K562 (cell line): ENCODE measurements around the gene CEP68. TPM values are rescaled to one million over a fixed set of nuclear protein-coding genes. Genes with fewer than 3 reads are reported as not detected.
A peak's percentile ranks its signal among the peaks of the same experiment; 100 is the strongest.

Experiments used
- ATAC-seq: fragments of 200-7000 bp; cut with Tn5 transposase; 3 replicates; pipeline ENCODE4 v1.9.1; 2020; ENCODE audit warnings: moderate library complexity
- BruUV-seq: library from RNA; stranded (reverse); fragments of 400-500 nt; replicated peaks from 2 replicates; lab custom pipeline; 2021; lab: Mats Ljungman, UMichigan
- CTCF ChIA-PET: fragments of 300-600 bp; formaldehyde crosslinking; extraction: SDS; loops from one replicate; lab custom pipeline; 2021; ENCODE audit warnings: low intra/inter-chr PET ratio; lab: Yijun Ruan, JAX
- POLR2A ChIA-PET: fragments of 300-600, 350-650 bp; sonication (Branson Sonifier 250); formaldehyde crosslinking; extraction: SDS; loops from one replicate; lab custom pipeline; 2021; ENCODE audit warnings: antibody characterized with exemption, inconsistent platforms; lab: Yijun Ruan, JAX
- DNase-seq, 4 experiments: peaks; one replicate each; pipeline versions ENCODE4 v3.0.0 to v3.0.0-alpha.2; 2011 to 2018; ENCODE audit warnings: low spot score in 3 of 4, mixed read lengths in 3 of 4; ENCODE audit errors: extremely low read depth in 1 of 4
- FAIRE-seq: peaks from 2 replicates; lab custom pipeline; 2011; peaks lifted over from hg19 to GRCh38; lab: Jason Lieb, UNC
- H2AFZ ChIP-seq: 2 replicates; pipeline ENCODE4 v1.6.0; 2011; ENCODE audit warnings: low read depth, low read length, control low read depth, inconsistent platforms
- H3K27ac ChIP-seq: fragments of 200-600 bp; 3 replicates; pipeline ENCODE4 v1.8.0; 2011; ENCODE audit warnings: low read depth, mild to moderate bottlenecking, control low read depth, inconsistent platforms, low read length, moderate library complexity, mixed read lengths; ENCODE audit errors: extremely low read depth
- H3K27me3 ChIP-seq, 2 experiments: fragments of 300-600 bp in 1 of 2; 2 replicates in 1 of 2; 3 replicates in 1 of 2; pipeline versions ENCODE4 v1.6.0 to v1.8.0; 2011; ENCODE audit warnings: inconsistent platforms in 2 of 2, low read length in 2 of 2, mild to moderate bottlenecking in 1 of 2, mixed read lengths in 1 of 2, moderate library complexity in 1 of 2; ENCODE audit not compliant: control insufficient read depth in 2 of 2, insufficient read depth in 2 of 2
- H3K36me3 ChIP-seq: fragments of 300-600 bp; 3 replicates; pipeline ENCODE4 v1.8.0; 2011; ENCODE audit warnings: mild to moderate bottlenecking, low read length, inconsistent platforms; ENCODE audit not compliant: control insufficient read depth, insufficient read depth
- H3K4me1 ChIP-seq, 2 experiments: fragments of 200-600 bp in 1 of 2; replicated peaks in 1 of 2; 2 replicates in 1 of 2; 3 replicates in 1 of 2; pipeline versions ENCODE4 v1.5.1 to v1.8.0; 2011; ENCODE audit warnings: inconsistent platforms in 2 of 2, low read length in 2 of 2, mild to moderate bottlenecking in 1 of 2, mixed read lengths in 1 of 2, moderate library complexity in 1 of 2; ENCODE audit not compliant: control insufficient read depth in 2 of 2, insufficient read depth in 2 of 2
- H3K4me2 ChIP-seq: 2 replicates; pipeline ENCODE4 v1.6.1; 2011; ENCODE audit warnings: low read length, control low read depth, inconsistent platforms, mixed read lengths; ENCODE audit not compliant: insufficient read depth
- H3K4me3 ChIP-seq: fragments of 200-600 bp; sonication (generic), shearing (Covaris generic); 2 replicates; pipeline ENCODE4 v1.5.1; 2016; ENCODE audit warnings: control low read depth, inconsistent platforms
- H3K79me2 ChIP-seq: fragments of 200-600 bp; 3 replicates; pipeline ENCODE4 v1.8.0; 2011; ENCODE audit warnings: low read length, inconsistent platforms; ENCODE audit not compliant: control insufficient read depth, insufficient read depth
- H3K9ac ChIP-seq, 2 experiments: 2 replicates each; pipeline versions ENCODE4 v1.6.0 to v1.6.1; 2011; ENCODE audit warnings: low read depth in 2 of 2, low read length in 2 of 2, control low read depth in 1 of 2, inconsistent platforms in 1 of 2, mild to moderate bottlenecking in 1 of 2, mixed read lengths in 1 of 2; ENCODE audit not compliant: insufficient read depth in 1 of 2
- H3K9me1 ChIP-seq: one replicate; pipeline ENCODE4 v1.6.0; 2011; ENCODE audit warnings: inconsistent platforms, mild to moderate bottlenecking, low read length, moderate library complexity; ENCODE audit not compliant: control insufficient read depth, insufficient read depth
- H3K9me3 ChIP-seq: replicated peaks from 2 replicates; pipeline ENCODE4 v1.5.1; 2011; ENCODE audit warnings: low read depth, low read length, inconsistent platforms; ENCODE audit not compliant: control insufficient read depth, insufficient read depth
- H4K20me1 ChIP-seq: replicated peaks from 2 replicates; pipeline ENCODE4 v1.6.1; 2011; ENCODE audit warnings: low read length, inconsistent platforms, mixed read lengths; ENCODE audit not compliant: control insufficient read depth, insufficient read depth
- CBX8 ChIP-seq: fragments of 200-600 bp; sonication (generic); IDR thresholded peaks from 2 replicates; pipeline ENCODE4 v1.6.1; 2012; ENCODE audit warnings: borderline replicate concordance, mixed run types, low read depth, mild to moderate bottlenecking, moderate library complexity, mixed read lengths, low read length, control low read depth, inconsistent platforms; ENCODE audit not compliant: poor library complexity, severe bottlenecking; ENCODE audit errors: extremely low read depth
- CHAMP1 ChIP-seq: fragments of 450-650 bp; IDR thresholded peaks from 2 replicates; pipeline ENCODE4 v1.6.1; 2016; ENCODE audit warnings: mild to moderate bottlenecking
- GATAD2A ChIP-seq: fragments of 450-650 bp; IDR thresholded peaks from 2 replicates; pipeline ENCODE4 v1.6.1; 2017
- MITF ChIP-seq: IDR thresholded peaks from 2 replicates; pipeline ENCODE4 v1.6.1; 2014; ENCODE audit warnings: antibody characterized with exemption
- RBBP5 ChIP-seq: fragments of 200-600 bp; sonication (generic); IDR thresholded peaks from 2 replicates; pipeline ENCODE4 v1.6.1; 2012; ENCODE audit warnings: borderline replicate concordance, mild to moderate bottlenecking, low read length, control low read depth, inconsistent platforms; ENCODE audit not compliant: insufficient read depth, poor library complexity, severe bottlenecking
- RBM25 ChIP-seq: fragments of 200-400 bp; formaldehyde crosslinking; IDR thresholded peaks from 2 replicates; pipeline ENCODE4 v1.6.1; 2018; ENCODE audit warnings: low read length, low read depth, moderate library complexity; ENCODE audit not compliant: severe bottlenecking
- SMARCA5 ChIP-seq: fragments of 450-650 bp; IDR thresholded peaks from 2 replicates; pipeline ENCODE4 v1.6.1; 2016
- USF2 ChIP-seq: sonication (generic); formaldehyde crosslinking; IDR thresholded peaks from 2 replicates; pipeline ENCODE4 v1.5.0; 2020; ENCODE audit warnings: missing genetic modification reagents
- ZNF518B ChIP-seq: fragments of 250-450 bp; sonication (Bioruptor Pico); IDR thresholded peaks from 2 replicates; pipeline ENCODE4 v1.5.0; 2021; ENCODE audit warnings: mild to moderate bottlenecking, moderate library complexity
- WGBS: fragments of 100-300 bp; shearing (Covaris generic); methylation state at CpG from one replicate; pipeline ENCODE4 v1.1.6; 2016; ENCODE audit warnings: low coverage, mixed read lengths; ENCODE audit not compliant: insufficient coverage; ENCODE audit errors: missing lambda C conversion rate; 5-methylcytosine and 5-hydroxymethylcytosine counted together
- in situ Hi-C: fragments of 300-500 bp; cut with MboI; formaldehyde crosslinking; loops from 4 replicates; pipeline ENCODE4 v1.15.0; 2018; ENCODE audit warnings: inconsistent platforms, mixed read lengths
- intact Hi-C: fragments of 100-400 bp; cut with micrococcal nuclease; formaldehyde crosslinking; loops from 2 replicates; pipeline ENCODE4 v1.14.2; 2022
- polyA plus RNA-seq, 8 experiments: library from polyadenylated mRNA; depleted of rRNA in 4 of 8; stranded (reverse) in 5 of 8; unstranded in 3 of 8; fragments of >200 nt; fragmentation: Nextera tagmentation in 2 of 8; fragmentation: Illumina TruSeq in 1 of 8; extraction: Ambion mirVana in 2 of 8; extraction: Trizol in 1 of 8; gene quantifications; 2 replicates each; pipeline versions ENCODE4 v1.2.1 to v1.2.3, GENCODE V29; 2011 to 2014; ENCODE audit warnings: inconsistent platforms in 1 of 8, missing spikeins in 1 of 8
- total RNA-seq, 7 experiments: library from RNA; depleted of rRNA in 6 of 7; stranded (reverse); fragments of >200 nt in 6 of 7; fragmentation: Illumina TruSeq in 2 of 7; extraction: Trizol in 2 of 7; gene quantifications; 2 replicates each; pipeline versions ENCODE4 v1.2.1 to v1.2.3, GENCODE V29; 2011 to 2021; ENCODE audit warnings: low replicate concordance in 1 of 7

Gene CEP68
- total and polyA plus RNA-seq, 9 of the 15 experiments (the other 6 are each of a cell fraction or from before 2014, with no cell fraction given) = 1.4 to 8.5 (median 5.2) TPM

- no peaks in the 10 kb centered on the region; the same call in 2 of the 3 replicates for H3K36me3 ChIP-seq
- H3K4me1 ChIP-seq = peaks cover 12 to 27% of the 10 kb centered on the region in 2 experiments; a peak in 4 of 5 replicates
- FAIRE-seq (no peak), ATAC-seq (peak; percentile 41), DNase-seq (peak in 2 of 4 experiments; percentile 53 to 54)
- H3K27ac ChIP-seq = peak overlapping the region; percentile 64; the same call in 2 of the 3 replicates
- in situ Hi-C loops (no loop called here), intact Hi-C loops (loop anchor here (2.0 kb wide), 2 partner anchors 67 to 173 kb away; partner anchors contain the start of gene SLC1A4)
- POLR2A ChIA-PET = interaction anchor here (0.6 to 2.3 kb wide), 19 partner anchors 9 to 568 kb away, joined by 3 to 9 read pairs (median 3); partner anchors contain the start of genes ACTR2 and RAB1A
- H4K20me1 ChIP-seq = peaks cover 6% of the 10 kb centered on the region
- H3K79me2 ChIP-seq = peaks cover 21% of the 10 kb centered on the region
- no peaks in the 10 kb centered on the region for H3K9me1 ChIP-seq
- no peaks in the 10 kb centered on the region for H3K9me3 ChIP-seq
- CTCF ChIA-PET = interaction anchor here (0.6 kb wide), 1 partner anchor 200 kb away, joined by 3 read pairs; no protein-coding TSS in a partner anchor
- H3K4me2 ChIP-seq = peak overlapping the region; percentile 81
- WGBS = 6% methylated on average over 42 of the region's 42 CpGs
- H2AFZ ChIP-seq = peak overlapping the region; percentile 95
- no peaks in the 10 kb centered on the region for H3K27me3 ChIP-seq
- peak overlapping the region; percentile 73 for H3K4me3 ChIP-seq
- H3K9ac ChIP-seq = peak overlapping the region; percentile 64 to 94; a peak in 3 of 4 replicates
- TSS peak; percentile 55 for BruUV-seq
- TF ChIP-seq CHAMP1 (no peak), MITF (peak; percentile 60; the same call in 1 of the 2 replicates), RBM25 (peak; percentile 84), SMARCA5 (no peak), GATAD2A (0 out of 2 replicates have a peak, but pooled peaks have one; percentile 30), CBX8 (no peak), RBBP5 (peak; percentile 20), ZNF518B (no peak), USF2 (CRISPR knock-in tag) (0 out of 2 replicates have a peak, but pooled peaks have one; percentile 47)
These were observed 598 bp upstream of the CEP68 start for GRCh38 chr2:65055422-65056214.
